SK-N-DZ (cell line): Measurements from ENCODE around the gene CAMK2D.

ENCODE experiments used
- DNase-seq: peaks from one replicate; pipeline ENCODE4 v3.0.0-alpha.2; 2015; ENCODE audit warnings: low spot score

CAMK2D gene

GRCh38 chr4:113566015-113566795 is 195.3 kb downstream of the CAMK2D start:
- DNase-seq, result no peak

- no peak for DNase-seq
These were observed 195.9 kb downstream of the CAMK2D start for GRCh38 chr4:113565702-113566012.

- no peak for DNase-seq
These were observed 197.0 kb downstream of the CAMK2D start for GRCh38 chr4:113564493-113564892.

GRCh38 chr4:113563691-113564378 is 197.7 kb downstream of the CAMK2D start:
- DNase-seq, result no peak

- no peak for DNase-seq
These were observed 199.8 kb downstream of the CAMK2D start for GRCh38 chr4:113561758-113562157.

GRCh38 chr4:113561092-113561491 is 200.4 kb downstream of the CAMK2D start:
- no peak for DNase-seq

- no peak for DNase-seq
These were observed 201.0 kb downstream of the CAMK2D start for GRCh38 chr4:113560579-113560978.

- no peak for DNase-seq
These were observed 201.6 kb downstream of the CAMK2D start for GRCh38 chr4:113559947-113560346.

- DNase-seq, result no peak
These were observed 205.0 kb downstream of the CAMK2D start for GRCh38 chr4:113556382-113557134.

GRCh38 chr4:113555868-113556267 is 205.7 kb downstream of the CAMK2D start:
- DNase-seq, result no peak

- no peak for DNase-seq
These were observed 208.5 kb downstream of the CAMK2D start for GRCh38 chr4:113553082-113553481.

- no peak for DNase-seq
These were observed 211.0 kb downstream of the CAMK2D start for GRCh38 chr4:113550510-113550909.

- no peak for DNase-seq
These were observed 213.2 kb downstream of the CAMK2D start for GRCh38 chr4:113548303-113548702.

GRCh38 chr4:113547487-113548042 is 214.0 kb downstream of the CAMK2D start:
- peak; percentile 81 for DNase-seq

GRCh38 chr4:113541933-113542332 is 219.6 kb downstream of the CAMK2D start:
- no peak for DNase-seq

GRCh38 chr4:113540859-113541258 is 220.7 kb downstream of the CAMK2D start:
- no peak for DNase-seq

- no peak for DNase-seq
These were observed 222.1 kb downstream of the CAMK2D start for GRCh38 chr4:113539408-113539807.

- DNase-seq, result no peak
These were observed 223.9 kb downstream of the CAMK2D start for GRCh38 chr4:113537628-113538027.

GRCh38 chr4:113537203-113537602 is 224.3 kb downstream of the CAMK2D start:
- no peak for DNase-seq

- no peak for DNase-seq
These were observed 226.8 kb downstream of the CAMK2D start for GRCh38 chr4:113534711-113535110.

- DNase-seq, result no peak
These were observed 230.0 kb downstream of the CAMK2D start for GRCh38 chr4:113531572-113531971.

- DNase-seq, result no peak
These were observed 233.1 kb downstream of the CAMK2D start for GRCh38 chr4:113528395-113528794.
